GM12801 (cell line): ENCODE results near the gene FABP6.

Source experiments
- CTCF ChIP-seq: IDR thresholded peaks from one replicate; pipeline ENCODE4 v1.5.1; 2011; ENCODE audit warnings: control low read depth; ENCODE audit not compliant: insufficient read length; ENCODE audit errors: extremely low read depth

Gene FABP6

GRCh38 chr5:160209917-160210316 lies 19.4 kb upstream of the FABP6 start:
- TF ChIP-seq CTCF: no peak

GRCh38 chr5:160210606-160211005 lies 18.7 kb upstream of the FABP6 start:
- TF ChIP-seq CTCF: no peak

GRCh38 chr5:160211352-160211751 lies 18.0 kb upstream of the FABP6 start:
- TF ChIP-seq CTCF: no peak

GRCh38 chr5:160213537-160213936 lies 15.8 kb upstream of the FABP6 start:
- TF ChIP-seq CTCF: no peak

- no peak for TF ChIP-seq CTCF
Measured at GRCh38 chr5:160219356-160219755, 9.9 kb upstream of the FABP6 start.

GRCh38 chr5:160221082-160221481 lies 8.2 kb upstream of the FABP6 start:
- no peak for TF ChIP-seq CTCF

- no peak for TF ChIP-seq CTCF
Measured at GRCh38 chr5:160227012-160227411, 2.3 kb upstream of the FABP6 start.

- TF ChIP-seq CTCF: no peak
Measured at GRCh38 chr5:160230686-160231527, 1.6 kb downstream of the FABP6 start.
